ENCODE results near the gene ESYT1. TPM values are rescaled to one million over a fixed set of nuclear protein-coding genes. Genes with fewer than 3 reads are reported as not detected.

ESYT1 gene
- total and polyA plus RNA-seq, 2 donors (not counting 3 experiments of a cell fraction or from before 2014, with no cell fraction given) = 161 to 234 TPM

DNA sequence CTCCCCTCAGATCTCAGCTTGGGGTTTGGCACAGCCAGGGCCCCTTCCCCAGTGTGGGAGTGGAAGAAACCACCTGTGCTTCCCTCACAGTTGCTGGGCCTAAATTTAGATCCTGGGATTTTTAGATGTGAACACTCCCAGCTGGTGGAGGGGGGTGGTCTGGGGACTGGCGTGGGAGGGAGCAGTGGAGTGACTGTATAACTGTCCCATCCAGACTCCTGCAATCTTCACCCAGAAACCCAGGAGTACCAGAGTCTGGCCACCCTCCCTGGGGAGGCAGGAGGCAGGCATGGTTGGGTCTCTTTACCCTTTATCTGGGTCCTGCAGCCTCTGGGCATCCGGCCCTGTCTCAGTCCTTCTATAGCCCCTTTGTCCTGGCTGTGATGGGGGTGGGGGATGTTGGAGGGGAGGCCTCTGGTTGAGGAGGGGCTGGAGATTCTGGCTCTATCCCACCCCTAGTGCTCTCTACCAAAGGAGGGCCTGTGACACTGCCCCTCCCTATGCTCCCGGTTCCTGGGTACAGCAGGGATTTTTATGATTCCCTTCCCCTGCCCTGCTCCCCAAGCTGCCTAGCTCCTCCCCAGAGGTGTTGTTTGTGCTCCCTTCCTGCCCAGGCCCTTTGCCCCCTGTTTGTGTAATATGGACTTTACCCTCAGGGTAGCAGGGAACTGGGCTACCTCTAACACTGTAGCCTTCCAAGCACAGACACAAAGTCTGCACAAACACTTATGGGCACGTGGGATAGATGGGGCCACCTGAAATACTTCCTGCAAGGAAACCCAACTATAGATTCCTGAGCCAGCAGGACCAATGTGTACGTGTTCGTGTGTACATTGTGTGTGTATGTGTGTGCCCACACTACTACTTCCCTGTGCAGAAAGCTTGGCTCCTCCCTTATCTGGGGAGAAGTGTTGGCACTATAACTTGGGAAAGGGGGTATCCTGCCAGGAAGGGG lies 46.4 kb upstream of the ESYT1 start:
- no peaks in the 10 kb centered on the region for H4K20me1 ChIP-seq (replicated peaks; ENCODE audit: control insufficient read depth, extremely low read depth, insufficient read depth, low read length)
- H3K36me3 ChIP-seq (ENCODE audit: control insufficient read depth in 2 of 2, extremely low read depth in 1 of 2, insufficient read depth in 2 of 2, low read length in 2 of 2) = no peaks in the 10 kb centered on the region
- H3K9me3 ChIP-seq (replicated peaks; ENCODE audit: control insufficient read depth, insufficient read depth, low read length) = no peaks in the 10 kb centered on the region
- H3K4me2 ChIP-seq (ENCODE audit: insufficient read depth, low read length) = no peak overlapping the region
- H3K27me3 ChIP-seq (ENCODE audit: control insufficient read depth in 2 of 2, insufficient read depth in 2 of 2, low read length in 2 of 2) = peaks cover 2 to 4% of the 10 kb centered on the region in 2 experiments
- no peaks in the 10 kb centered on the region for H3K9me1 ChIP-seq (replicated peaks; ENCODE audit: control insufficient read depth, extremely low read depth, insufficient read depth, low read length)
- no peak overlapping the region for H3K27ac ChIP-seq (ENCODE audit: insufficient read depth, low read depth, low read length)
- no peak overlapping the region for H3K9ac ChIP-seq (replicated peaks; ENCODE audit: extremely low read depth, insufficient read depth, low read length)
- POLR2A ChIA-PET = interaction anchor here (1.3 kb wide), 1 partner anchor 23 kb away, joined by 3 read pairs; the partner anchor contains the start of gene PA2G4
- H2AFZ ChIP-seq (ENCODE audit: low read depth, low read length) = no peak overlapping the region
- no peak overlapping the region for H3K4me3 ChIP-seq (replicated peaks in 1 of 3; ENCODE audit: insufficient read depth in 1 of 3, low read depth in 1 of 3, low read length in 3 of 3)
- H3K4me1 ChIP-seq (ENCODE audit: control insufficient read depth, extremely low read depth, insufficient read depth, low read length) = peaks cover 10% of the 10 kb centered on the region
- dilution Hi-C loops (cut with MboI; ENCODE audit: extremely low pct_ligation_motif_present, low sequenced_read_pairs) (no loop called here), intact Hi-C loops (cut with micrococcal nuclease) (no loop called here)
- TF ChIP-seq EZH2 (IDR thresholded peaks at IDR 0.05; ENCODE audit: borderline replicate concordance, low read depth, low read length, severe bottlenecking) = no peak
- no peak for TF ChIP-seq JUN (IDR thresholded peaks at IDR 0.05; ENCODE audit: borderline replicate concordance, insufficient read depth, insufficient read length, low read depth)
- TF ChIP-seq POLR2A (IDR thresholded peaks at IDR 0.05; ENCODE audit: low read depth, low read length) = no peak
- TF ChIP-seq, protein P1, sequence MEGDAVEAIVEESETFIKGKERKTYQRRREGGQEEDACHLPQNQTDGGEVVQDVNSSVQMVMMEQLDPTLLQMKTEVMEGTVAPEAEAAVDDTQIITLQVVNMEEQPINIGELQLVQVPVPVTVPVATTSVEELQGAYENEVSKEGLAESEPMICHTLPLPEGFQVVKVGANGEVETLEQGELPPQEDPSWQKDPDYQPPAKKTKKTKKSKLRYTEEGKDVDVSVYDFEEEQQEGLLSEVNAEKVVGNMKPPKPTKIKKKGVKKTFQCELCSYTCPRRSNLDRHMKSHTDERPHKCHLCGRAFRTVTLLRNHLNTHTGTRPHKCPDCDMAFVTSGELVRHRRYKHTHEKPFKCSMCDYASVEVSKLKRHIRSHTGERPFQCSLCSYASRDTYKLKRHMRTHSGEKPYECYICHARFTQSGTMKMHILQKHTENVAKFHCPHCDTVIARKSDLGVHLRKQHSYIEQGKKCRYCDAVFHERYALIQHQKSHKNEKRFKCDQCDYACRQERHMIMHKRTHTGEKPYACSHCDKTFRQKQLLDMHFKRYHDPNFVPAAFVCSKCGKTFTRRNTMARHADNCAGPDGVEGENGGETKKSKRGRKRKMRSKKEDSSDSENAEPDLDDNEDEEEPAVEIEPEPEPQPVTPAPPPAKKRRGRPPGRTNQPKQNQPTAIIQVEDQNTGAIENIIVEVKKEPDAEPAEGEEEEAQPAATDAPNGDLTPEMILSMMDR (IDR thresholded peaks at IDR 0.05; ENCODE audit: extremely low read depth in 1 of 2, insufficient read depth in 1 of 2, low read depth in 1 of 2, low read length in 2 of 2) = no peak
- no peak for TF ChIP-seq MYC (IDR thresholded peaks at IDR 0.05; ENCODE audit: low read depth, low read length)
- TF ChIP-seq, protein P2, sequence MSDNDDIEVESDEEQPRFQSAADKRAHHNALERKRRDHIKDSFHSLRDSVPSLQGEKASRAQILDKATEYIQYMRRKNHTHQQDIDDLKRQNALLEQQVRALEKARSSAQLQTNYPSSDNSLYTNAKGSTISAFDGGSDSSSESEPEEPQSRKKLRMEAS (IDR thresholded peaks at IDR 0.05; ENCODE audit: insufficient read depth, insufficient read length) = no peak
- no peak for TF ChIP-seq FOS (IDR thresholded peaks at IDR 0.05; ENCODE audit: borderline replicate concordance, insufficient read depth, low read length)
- TF ChIP-seq POLR2AphosphoS5 (IDR thresholded peaks at IDR 0.05; ENCODE audit: insufficient read depth, low read depth, low read length) = no peak
- no peak for TF ChIP-seq GATA2 (IDR thresholded peaks at IDR 0.05; ENCODE audit: insufficient read depth, insufficient read length, low read depth, low read length)
- CTCF ChIA-PET = interaction anchor here (1.3 to 5.0 kb wide), 2 partner anchors 22 to 287 kb away, joined by 3 to 59 read pairs; partner anchors contain the start of gene PA2G4
- no TSS peak for BruUV-seq (replicated peaks)
- FAIRE-seq = no peak
- no peak for DNase-seq (ENCODE audit: low read depth, low spot score)
- H3K79me2 ChIP-seq (ENCODE audit: control insufficient read depth, insufficient read depth, low read length) = no peaks in the 10 kb centered on the region
